Right atrium auricular region (tissue), 2 donors: ENCODE measurements around the gene PLP1. TPM values are rescaled to one million over a fixed set of nuclear protein-coding genes. Genes with fewer than 3 reads are reported as not detected.
"Not testable (repeated sequence)": the region's sequence is repeated elsewhere in the genome, so short reads cannot be mapped to it uniquely, and the experiment has no call there.

ENCODE experiments used
- DNase-seq: peaks from one replicate; pipeline ENCODE4 v3.0.0-alpha.2; 2019; ENCODE audit warnings: low spot score
- H3K27ac ChIP-seq, 2 donors: fragments of 200-600 bp; sonication (generic); 1 replicate in 1 of 2; 2 replicates in 1 of 2; pipeline ENCODE4 v1.5.1; 2016 to 2019
- H3K27me3 ChIP-seq, 2 donors: fragments of 200-600 bp; sonication (generic); one replicate each; pipeline versions ENCODE4 v1.5.1 to v1.6.0; 2017 to 2019
- H3K36me3 ChIP-seq: fragments of 200-600 bp; sonication (generic); one replicate; pipeline ENCODE4 v1.5.1; 2016
- H3K4me1 ChIP-seq, 2 donors: fragments of 200-600 bp; sonication (generic); one replicate each; pipeline versions ENCODE4 v1.5.1 to v1.6.0; 2017 to 2019
- H3K4me3 ChIP-seq, 2 donors: fragments of 200-600 bp; sonication (generic); 1 replicate in 1 of 2; 2 replicates in 1 of 2; pipeline ENCODE4 v1.5.1; 2017 to 2019; ENCODE audit warnings: mild to moderate bottlenecking in 1 of 2, moderate library complexity in 1 of 2
- H3K9me3 ChIP-seq, 2 donors: fragments of 200-600 bp; sonication (generic); one replicate each; pipeline ENCODE4 v1.5.1; 2019
- CTCF ChIP-seq, 2 donors: fragments of 200-600 bp; sonication (generic); IDR thresholded peaks; one replicate each; pipeline ENCODE4 v1.5.1; 2019; ENCODE audit warnings: antibody characterized with exemption in 2 of 2
- total RNA-seq, 2 donors: library from RNA; depleted of rRNA; stranded (reverse); fragments of >200 nt; gene quantifications; one replicate each; pipeline ENCODE4 v1.1.0, GENCODE V29; 2016

PLP1 gene
- total RNA-seq, 2 donors from 2014 or later: 10.6 to 11.9 TPM

GRCh38 chrX:103747163-103747562 is 29.5 kb upstream of the PLP1 start:
- no peak for DNase-seq
- no peak for TF ChIP-seq CTCF (IDR thresholded peaks at IDR 0.05)
- Histone ChIP-seq H3K27me3 (no peaks in the 10 kb centered on the region), H3K36me3 (no peaks in the 10 kb centered on the region), H3K4me1 (no peaks in the 10 kb centered on the region), H3K27ac (no peak overlapping the region), H3K4me3 (no peak overlapping the region), H3K9me3 (no peaks in the 10 kb centered on the region)

- no peak overlapping the region for H3K4me3 ChIP-seq
- H3K9me3 ChIP-seq: peaks cover 5 to 16% of the 10 kb centered on the region in 2 donors
- H3K27ac ChIP-seq: no peak overlapping the region
- H3K36me3 ChIP-seq: no peaks in the 10 kb centered on the region
- no peaks in the 10 kb centered on the region for H3K27me3 ChIP-seq
- no peak for TF ChIP-seq CTCF (IDR thresholded peaks at IDR 0.05)
- no peaks in the 10 kb centered on the region for H3K4me1 ChIP-seq
- no peak for DNase-seq
Measured at GRCh38 chrX:103754401-103754800, 22.2 kb upstream of the PLP1 start.

- peaks cover 5 to 18% of the 10 kb centered on the region in 2 donors for H3K9me3 ChIP-seq
- no peak for DNase-seq
- no peak overlapping the region for H3K27ac ChIP-seq
- no peaks in the 10 kb centered on the region for H3K4me1 ChIP-seq
- H3K4me3 ChIP-seq: no peak overlapping the region
- no peak for TF ChIP-seq CTCF (IDR thresholded peaks at IDR 0.05)
- H3K27me3 ChIP-seq: no peaks in the 10 kb centered on the region
- no peaks in the 10 kb centered on the region for H3K36me3 ChIP-seq
Measured at GRCh38 chrX:103756736-103757135, 19.9 kb upstream of the PLP1 start.

GRCh38 chrX:103758555-103758954 is 18.1 kb upstream of the PLP1 start:
- Histone ChIP-seq H3K4me1 (no peaks in the 10 kb centered on the region), H3K4me3 (no peak overlapping the region), H3K36me3 (no peaks in the 10 kb centered on the region), H3K27ac (no peak overlapping the region), H3K9me3 (peaks cover 5 to 18% of the 10 kb centered on the region in 2 donors), H3K27me3 (no peaks in the 10 kb centered on the region)
- DNase-seq: no peak
- no peak for TF ChIP-seq CTCF (IDR thresholded peaks at IDR 0.05)

GRCh38 chrX:103763541-103763940 is 13.1 kb upstream of the PLP1 start:
- peaks cover 5 to 11% of the 10 kb centered on the region in 2 donors for H3K9me3 ChIP-seq
- not testable (repeated sequence) for H3K27me3 ChIP-seq, H3K27ac ChIP-seq, H3K4me1 ChIP-seq, H3K4me3 ChIP-seq, DNase-seq, H3K36me3 ChIP-seq

GRCh38 chrX:103766813-103767555 is 9.7 kb upstream of the PLP1 start:
- not testable (repeated sequence) for H3K27me3 ChIP-seq, H3K27ac ChIP-seq, H3K4me3 ChIP-seq, H3K36me3 ChIP-seq, DNase-seq, H3K4me1 ChIP-seq, H3K9me3 ChIP-seq

GRCh38 chrX:103773445-103773844 is 3.2 kb upstream of the PLP1 start:
- Histone ChIP-seq H3K27ac (no peak overlapping the region), H3K36me3 (no peaks in the 10 kb centered on the region), H3K4me1 (no peaks in the 10 kb centered on the region), H3K9me3 (no peaks in the 10 kb centered on the region), H3K27me3 (no peaks in the 10 kb centered on the region), H3K4me3 (no peak overlapping the region)
- no peak for TF ChIP-seq CTCF (IDR thresholded peaks at IDR 0.05)
- DNase-seq: no peak
